GM15510 (cell line): ENCODE data around the gene CYTH4.

Experiments used
- POLR2A ChIP-seq: IDR thresholded peaks from 3 replicates; pipeline ENCODE4 v1.6.1; 2011; ENCODE audit warnings: borderline replicate concordance; ENCODE audit not compliant: insufficient read length; ENCODE audit errors: extremely low read depth

Gene CYTH4

GRCh38 chr22:37345863-37346504 is 63.7 kb downstream of the CYTH4 start:
- TF ChIP-seq POLR2A, result no peak

- TF ChIP-seq POLR2A, result no peak
These were observed 64.2 kb downstream of the CYTH4 start for GRCh38 chr22:37346505-37346895.

- no peak for TF ChIP-seq POLR2A
These were observed 66.9 kb downstream of the CYTH4 start for GRCh38 chr22:37349043-37349814.

GRCh38 chr22:37351232-37351631 is 68.9 kb downstream of the CYTH4 start:
- no peak for TF ChIP-seq POLR2A

GRCh38 chr22:37352481-37352880 is 70.2 kb downstream of the CYTH4 start:
- TF ChIP-seq POLR2A, result no peak

- no peak for TF ChIP-seq POLR2A
These were observed 71.5 kb downstream of the CYTH4 start for GRCh38 chr22:37353839-37354238.

- TF ChIP-seq POLR2A, result no peak
These were observed 72.0 kb downstream of the CYTH4 start for GRCh38 chr22:37354261-37354660.

- no peak for TF ChIP-seq POLR2A
These were observed 72.4 kb downstream of the CYTH4 start for GRCh38 chr22:37354670-37355069.

- TF ChIP-seq POLR2A, result no peak
These were observed 72.9 kb downstream of the CYTH4 start for GRCh38 chr22:37355174-37355573.

GRCh38 chr22:37356922-37357321 is 74.6 kb downstream of the CYTH4 start:
- TF ChIP-seq POLR2A, result no peak

- TF ChIP-seq POLR2A, result no peak
These were observed 75.3 kb downstream of the CYTH4 start for GRCh38 chr22:37357446-37358075.

- no peak for TF ChIP-seq POLR2A
These were observed 76.1 kb downstream of the CYTH4 start for GRCh38 chr22:37358386-37358785.

GRCh38 chr22:37358917-37359316 is 76.6 kb downstream of the CYTH4 start:
- TF ChIP-seq POLR2A, result no peak

GRCh38 chr22:37362621-37363020 is 80.3 kb downstream of the CYTH4 start:
- TF ChIP-seq POLR2A, result no peak

GRCh38 chr22:37363261-37363992 is 81.1 kb downstream of the CYTH4 start:
- no peak for TF ChIP-seq POLR2A
